HG03520 (cell line): ENCODE measurements around the gene LMBR1.
"Not testable (repeated sequence)": the region's sequence is repeated elsewhere in the genome, so short reads cannot be mapped to it uniquely, and the experiment has no call there.

Source experiments
- ATAC-seq: cut with Tn5 transposase; IDR thresholded peaks from one replicate; pipeline ENCODE4 v1.9.1; 2021; ENCODE audit warnings: mild to moderate bottlenecking, moderate library complexity; ENCODE audit not compliant: unreplicated experiment

LMBR1 gene

DNA sequence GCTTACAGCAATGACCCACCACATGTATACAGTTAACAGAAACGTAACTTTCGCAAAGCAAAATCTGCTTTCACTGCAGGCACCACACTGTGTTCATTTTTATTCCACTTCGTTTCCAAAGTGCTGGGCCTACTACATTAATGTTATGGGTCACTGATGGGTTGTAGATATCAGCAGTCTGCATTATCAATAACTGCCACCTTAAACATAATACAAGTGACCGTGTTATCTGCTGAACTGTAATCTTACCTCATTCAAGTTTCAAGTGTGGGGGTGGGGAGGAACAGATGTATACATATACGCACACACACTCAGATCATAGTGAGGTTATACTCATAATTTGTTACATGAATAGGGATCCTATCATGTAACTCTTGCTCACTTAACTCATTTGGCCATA is 231.3 kb downstream of the LMBR1 start:
- ATAC-seq: no peak

DNA sequence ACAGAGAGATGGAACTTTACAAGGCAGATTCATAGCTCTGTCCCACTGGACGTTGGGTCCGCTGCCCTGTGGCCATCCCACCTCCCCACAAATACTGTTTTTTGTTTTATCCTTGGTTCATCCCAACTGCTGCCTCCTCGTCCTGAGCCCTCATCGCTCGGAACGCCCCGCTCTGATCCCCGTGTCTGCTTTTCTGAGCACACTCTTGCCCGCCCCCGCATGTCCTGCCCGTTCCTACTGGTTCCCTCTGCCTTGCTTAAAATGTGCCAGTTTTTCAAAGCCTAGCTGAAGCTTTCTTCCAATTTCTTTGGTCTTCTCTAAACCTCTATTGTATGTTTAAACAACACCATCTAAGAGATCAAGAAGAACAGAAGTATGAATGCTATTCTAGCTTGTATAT is 233.0 kb downstream of the LMBR1 start:
- no peak for ATAC-seq

DNA sequence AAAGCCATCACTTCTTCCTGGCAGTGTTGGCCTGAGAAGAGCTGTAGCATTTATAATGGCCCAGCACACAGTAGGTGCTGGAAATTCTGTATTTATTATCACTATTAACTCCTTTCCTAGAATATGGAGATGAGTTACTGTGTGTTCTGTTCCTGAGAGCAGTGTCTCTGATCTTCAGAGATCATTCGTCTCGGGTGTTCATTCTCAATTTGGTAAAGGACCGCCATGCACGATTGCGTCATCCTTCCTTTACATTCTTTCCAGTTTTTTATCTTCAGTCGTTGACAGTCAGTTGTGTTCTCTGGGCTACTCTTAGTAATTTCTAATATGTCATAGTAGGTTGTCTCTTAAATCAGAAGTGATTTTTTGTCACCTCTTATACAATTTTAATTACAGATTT is 233.8 kb downstream of the LMBR1 start:
- no peak for ATAC-seq

DNA sequence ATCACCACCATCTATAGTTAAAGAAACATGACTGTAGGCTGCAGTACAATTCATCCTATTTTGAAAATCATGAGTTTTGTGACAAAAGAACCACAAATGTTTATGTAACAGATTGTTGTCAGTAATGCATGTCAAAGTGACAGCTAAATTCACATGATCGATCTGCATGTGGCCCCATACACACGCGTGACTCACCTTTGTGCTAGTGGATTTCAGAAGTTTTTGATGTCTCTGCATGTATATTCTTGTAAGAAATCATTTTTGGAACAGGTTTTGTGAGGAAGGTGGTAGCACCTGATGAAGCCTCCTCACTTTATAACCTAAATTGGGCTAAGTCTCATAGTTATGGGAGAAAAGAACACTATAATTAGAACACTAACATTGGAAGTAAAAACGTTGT is 235.3 kb downstream of the LMBR1 start:
- no peak for ATAC-seq

DNA sequence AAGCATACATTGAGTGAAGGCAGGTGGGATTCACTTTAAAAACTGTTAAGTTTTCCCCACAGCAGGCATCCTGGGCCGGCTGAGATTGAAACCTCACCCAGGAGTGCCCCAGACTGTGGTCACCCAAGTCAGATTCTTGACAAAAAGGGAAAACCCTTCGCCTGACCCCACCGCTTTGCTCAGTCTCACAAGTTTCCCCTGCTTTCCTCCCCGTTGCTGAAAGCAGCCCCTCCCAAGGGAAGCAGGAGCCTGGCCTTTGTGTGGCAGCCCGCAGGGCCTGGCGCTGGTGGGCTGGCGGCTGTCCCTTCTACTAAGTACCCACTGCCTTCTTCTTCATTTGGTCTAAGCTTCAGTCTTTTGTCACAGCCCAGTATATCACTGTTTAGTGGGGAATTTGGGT is 236.4 kb downstream of the LMBR1 start:
- no peak for ATAC-seq

GRCh38 chr7:156655983-156656382 is 237.0 kb downstream of the LMBR1 start:
- no peak for ATAC-seq

GRCh38 chr7:156655251-156655650 is 237.7 kb downstream of the LMBR1 start:
- ATAC-seq: no peak

DNA sequence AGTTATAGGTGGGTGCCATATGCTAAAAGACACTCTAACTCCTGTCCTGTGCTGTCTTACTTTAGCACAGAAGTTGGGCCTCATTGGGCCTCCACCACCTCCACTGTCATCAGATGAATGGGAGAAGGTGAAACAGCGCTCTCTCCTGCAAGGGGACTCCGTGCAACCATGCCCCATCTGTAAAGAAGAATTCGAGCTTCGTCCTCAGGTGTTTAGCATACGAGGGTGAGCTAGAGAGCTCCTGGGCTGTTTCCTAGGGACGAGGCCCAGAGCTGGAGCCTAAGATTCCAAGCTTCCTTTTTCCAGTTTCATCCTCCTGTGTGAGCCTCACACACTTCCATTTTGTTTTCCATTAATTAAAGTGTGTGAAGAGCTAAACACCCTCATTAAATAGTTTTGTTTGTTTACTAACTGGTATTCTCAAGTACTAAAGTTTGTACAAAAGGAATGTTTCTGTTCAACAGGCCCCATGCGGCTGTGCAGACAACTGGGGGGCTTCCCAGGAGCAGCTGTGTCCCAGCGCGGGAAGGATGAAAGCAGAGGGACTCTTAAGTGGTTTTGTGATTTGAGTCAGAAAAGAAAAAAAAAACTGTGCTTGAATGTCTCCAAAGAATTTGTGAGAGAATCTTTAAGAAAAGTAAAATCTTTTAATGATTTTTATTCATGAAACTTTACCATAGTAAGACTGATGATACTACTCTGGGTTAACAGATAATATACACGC is 238.3 kb downstream of the LMBR1 start:
- ATAC-seq: no peak

DNA sequence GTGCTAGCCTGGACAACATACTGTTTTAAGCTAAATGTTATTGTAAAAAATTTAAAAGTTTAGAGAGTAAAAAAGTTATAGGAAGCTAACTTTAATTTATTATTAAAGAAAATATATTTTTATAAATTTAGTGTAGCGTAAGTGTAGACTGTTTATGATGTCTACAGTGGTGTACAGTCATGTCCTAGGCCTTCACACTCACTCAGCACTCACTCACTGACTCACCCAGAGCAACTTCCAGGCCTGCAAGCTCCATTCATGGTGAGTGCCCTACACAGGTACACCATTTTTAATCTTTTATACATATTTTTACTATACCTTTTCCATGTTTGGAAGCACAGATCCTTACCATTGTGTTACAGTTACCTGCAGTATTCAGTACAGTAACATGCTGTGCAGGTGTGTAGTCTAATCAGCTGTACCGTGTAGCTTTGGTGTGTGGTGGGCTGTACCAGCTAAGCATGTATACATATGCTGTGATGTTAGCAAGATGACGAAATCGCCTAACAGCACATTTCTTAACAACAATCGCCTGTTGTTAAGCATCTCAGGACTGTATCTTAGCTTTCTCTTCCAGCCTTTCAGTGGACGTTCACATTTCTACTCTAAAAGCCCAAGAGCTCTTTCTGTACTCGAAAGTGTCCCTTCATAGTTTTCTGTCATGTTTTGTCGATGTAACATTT is 240.0 kb downstream of the LMBR1 start:
- ATAC-seq: no peak

DNA sequence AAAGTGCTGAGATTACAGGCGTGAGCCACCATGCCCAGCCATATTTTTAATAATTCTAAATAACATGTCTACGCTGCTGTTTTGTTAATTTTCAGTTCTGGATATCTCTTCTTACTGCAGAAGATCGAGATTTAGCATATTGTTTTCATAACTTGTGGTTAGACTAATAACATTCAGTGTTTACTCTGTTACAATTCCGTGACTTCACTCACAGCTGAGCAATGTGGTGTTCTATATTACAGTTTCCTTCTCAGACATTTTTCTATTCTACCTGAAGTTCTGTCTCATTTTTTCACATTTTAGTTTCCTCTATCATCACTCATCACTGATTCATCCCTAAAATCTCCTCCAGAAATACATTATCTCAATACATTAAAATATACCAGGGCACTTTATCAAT is 241.5 kb downstream of the LMBR1 start:
- no peak for ATAC-seq

- ATAC-seq: no peak
These were observed 242.9 kb downstream of the LMBR1 start for GRCh38 chr7:156650042-156650441.

DNA sequence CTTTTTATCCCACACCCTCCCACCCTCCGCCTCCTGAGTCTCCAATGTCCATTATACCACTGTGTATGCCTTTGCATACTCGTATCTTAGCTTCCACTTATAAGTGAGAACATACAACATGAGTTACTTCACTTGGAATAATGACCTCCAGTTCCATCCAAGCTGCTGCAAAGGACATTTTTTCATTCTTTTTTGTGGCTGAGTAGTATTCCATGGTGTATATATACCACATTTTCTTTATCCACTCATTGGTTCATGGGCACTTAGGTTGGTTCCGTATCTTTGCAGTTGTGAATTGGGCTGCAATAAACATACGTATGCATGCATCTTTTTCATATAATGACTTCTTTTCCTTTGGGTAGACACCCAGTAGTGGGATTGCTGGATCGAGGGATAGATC is 245.7 kb downstream of the LMBR1 start:
- ATAC-seq: not testable (repeated sequence)

DNA sequence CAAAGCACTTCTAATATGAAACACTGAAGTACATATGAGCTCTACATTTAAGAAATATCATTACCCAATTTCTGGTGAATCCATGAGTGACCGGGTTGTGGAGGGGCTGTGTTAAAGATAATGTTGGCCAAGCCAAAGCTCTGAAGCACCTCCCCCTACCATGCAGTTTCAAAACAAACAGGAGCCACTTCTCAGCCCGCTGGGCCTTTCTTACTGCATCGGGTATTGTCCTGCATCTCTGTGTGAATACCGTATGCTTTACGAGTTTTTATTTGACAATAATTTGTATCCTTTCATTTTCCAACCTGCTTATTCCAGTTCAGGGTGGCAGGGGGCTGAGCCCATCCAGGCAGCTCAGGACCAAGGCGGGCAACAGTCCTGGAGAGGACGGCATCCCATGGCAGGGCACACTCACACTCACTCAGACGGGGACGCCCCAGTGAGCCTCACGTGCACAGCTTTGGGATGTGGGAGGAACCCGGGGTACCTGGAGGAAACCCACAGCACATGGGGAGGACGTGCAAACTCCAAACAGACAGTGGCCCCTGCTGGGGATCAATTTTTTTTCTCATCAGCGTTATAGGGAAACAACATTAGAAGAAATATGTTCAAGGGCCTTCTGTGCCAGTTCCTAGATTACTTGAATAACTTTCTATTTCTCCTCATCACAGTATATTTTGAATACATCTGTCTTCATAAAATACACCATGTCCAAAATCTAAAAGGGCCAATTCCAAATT is 250.5 kb downstream of the LMBR1 start:
- no peak for ATAC-seq

DNA sequence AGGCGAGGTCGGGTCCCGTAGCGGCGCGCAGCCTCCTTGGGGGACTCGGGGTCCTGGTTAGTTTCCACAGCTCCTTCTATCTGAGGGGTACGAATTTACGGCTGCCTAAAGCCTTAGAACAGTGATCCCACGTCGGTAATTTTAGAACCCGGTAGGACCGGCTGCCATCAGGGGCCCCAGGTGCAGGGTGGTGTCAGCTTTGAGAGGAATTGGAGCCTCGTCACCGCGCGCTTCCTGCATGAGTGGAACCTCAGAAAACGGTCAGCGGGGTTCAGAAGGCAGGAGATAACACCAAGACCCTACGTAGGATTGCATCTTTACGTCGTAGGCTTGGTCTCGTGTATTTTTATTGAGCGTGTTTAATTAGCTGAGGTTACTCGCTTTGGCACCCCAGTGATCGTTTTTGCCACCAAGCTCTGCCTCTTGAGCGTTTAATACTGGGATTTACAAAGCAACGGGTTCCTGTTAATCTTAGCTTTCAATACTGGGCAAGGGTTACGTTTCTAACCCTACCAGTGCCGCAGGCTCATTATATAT is 252.0 kb downstream of the LMBR1 start:
- ATAC-seq: peak; percentile 60

GRCh38 chr7:156640257-156640948 is 252.6 kb downstream of the LMBR1 start, which contains the start of gene RNF32:
RNF32 (plus strand) TSS chr7:156640774; CDS start chr7:156643878, 3,104 bp downstream.
- ATAC-seq: peak; percentile 84

- ATAC-seq: no peak
These were observed 253.3 kb downstream of the LMBR1 start for GRCh38 chr7:156639426-156640256.

DNA sequence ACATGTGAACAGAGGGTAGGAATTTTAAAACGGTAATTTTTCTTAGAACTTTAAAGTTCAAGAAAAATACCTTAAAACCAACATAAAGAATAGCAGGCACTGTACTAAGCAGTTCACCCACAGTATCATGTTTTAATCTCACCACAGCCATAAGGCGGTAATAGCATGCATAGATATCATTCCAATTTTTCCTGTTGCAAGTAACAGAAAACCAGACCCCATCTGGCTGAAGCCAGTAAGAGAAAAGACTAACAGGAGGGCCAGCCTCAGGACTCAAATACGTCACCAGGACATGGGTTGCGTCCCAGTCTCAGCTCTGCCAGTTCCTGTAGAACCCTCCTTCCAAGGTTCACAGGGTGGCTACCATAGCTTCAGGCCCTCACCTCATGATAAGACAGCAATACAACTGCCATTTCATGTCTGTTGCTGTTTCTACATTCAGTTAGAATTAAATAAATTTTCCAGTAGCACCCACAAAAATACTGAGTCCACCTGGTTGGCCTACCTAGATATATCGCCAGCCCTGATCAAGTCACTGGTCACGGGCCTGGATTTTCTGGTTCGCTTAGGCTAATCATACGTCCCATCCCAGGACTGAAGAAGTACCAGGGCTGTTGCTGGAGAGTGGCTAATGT is 254.4 kb downstream of the LMBR1 start:
- ATAC-seq: no peak

- ATAC-seq: not testable (repeated sequence)
These were observed 255.9 kb downstream of the LMBR1 start for GRCh38 chr7:156637093-156637492.

DNA sequence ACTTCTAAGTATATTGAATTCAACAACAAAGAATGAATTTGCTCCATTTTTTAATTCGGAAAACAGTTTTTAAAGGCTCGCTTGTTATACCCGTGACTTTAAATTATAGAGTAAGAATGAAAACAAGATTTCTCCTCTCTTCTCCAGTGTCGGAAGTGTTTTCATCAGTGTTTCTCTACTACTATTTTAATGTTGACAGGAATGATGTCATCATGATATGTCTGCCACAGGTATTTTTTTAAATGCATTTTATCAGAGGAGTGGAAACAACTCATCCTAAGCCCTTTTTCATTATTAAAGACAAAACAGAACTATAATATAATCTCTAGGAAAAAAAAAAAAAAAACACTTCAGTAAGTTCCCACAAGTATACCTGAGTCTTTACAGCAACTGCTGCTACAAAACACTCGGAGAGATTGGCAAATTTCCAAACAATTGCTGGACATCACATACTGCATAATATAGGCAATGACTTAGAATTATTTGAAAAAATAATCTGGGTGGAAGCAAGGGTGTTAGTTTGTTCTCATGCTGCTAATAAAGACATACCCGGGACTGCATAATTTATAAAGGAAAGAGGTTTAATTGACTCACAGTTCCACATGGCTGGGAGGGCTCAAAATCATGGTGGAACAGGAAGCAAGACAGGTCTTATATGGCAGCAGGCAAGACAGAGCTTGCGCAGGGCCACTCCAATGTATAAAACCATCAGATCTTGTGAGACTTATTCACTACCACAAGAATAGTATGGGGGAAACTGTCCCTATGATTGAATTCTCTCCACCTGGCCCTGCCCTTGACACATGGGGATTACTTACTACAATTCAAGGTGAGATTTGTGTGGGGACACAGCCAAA is 257.2 kb downstream of the LMBR1 start:
- no peak for ATAC-seq
